HUES48 (cell line): ENCODE measurements around the gene SLC25A5.

Experiments
- H3K27ac ChIP-seq: one replicate; pipeline ENCODE4 v1.7.0; 2013; ENCODE audit warnings: low read depth, low read length, inconsistent platforms
- H3K27me3 ChIP-seq: 2 replicates; pipeline ENCODE4 v1.6.1; 2013; ENCODE audit warnings: mild to moderate bottlenecking, low read length; ENCODE audit not compliant: control insufficient read depth, insufficient read depth
- H3K36me3 ChIP-seq: 2 replicates; pipeline ENCODE4 v1.6.1; 2013; ENCODE audit warnings: low read length; ENCODE audit not compliant: control insufficient read depth, insufficient read depth
- H3K4me1 ChIP-seq: 2 replicates; pipeline ENCODE4 v1.6.1; 2013; ENCODE audit warnings: mild to moderate bottlenecking, low read length; ENCODE audit not compliant: control insufficient read depth, insufficient read depth
- H3K4me3 ChIP-seq: 2 replicates; pipeline ENCODE4 v1.5.1; 2013; ENCODE audit warnings: mild to moderate bottlenecking, low read depth, low read length
- H3K9ac ChIP-seq: 2 replicates; pipeline ENCODE4 v1.6.1; 2013; ENCODE audit warnings: mild to moderate bottlenecking, low read depth, low read length, moderate library complexity
- H3K9me3 ChIP-seq: 2 replicates; pipeline ENCODE4 v1.6.1; 2013; ENCODE audit warnings: low read length; ENCODE audit not compliant: control insufficient read depth, insufficient read depth

Gene SLC25A5

GRCh38 chrX:119512146-119512800 lies 44.0 kb downstream of the SLC25A5 start:
- Histone ChIP-seq H3K9ac (no peak overlapping the region), H3K27ac (no peak overlapping the region), H3K27me3 (no peaks in the 10 kb centered on the region), H3K4me1 (no peaks in the 10 kb centered on the region), H3K4me3 (no peak overlapping the region), H3K9me3 (peaks cover 15% of the 10 kb centered on the region; the same call in 1 of the 2 replicates), H3K36me3 (no peaks in the 10 kb centered on the region)

GRCh38 chrX:119516157-119516702 lies 48.0 kb downstream of the SLC25A5 start:
- no peaks in the 10 kb centered on the region for H3K36me3 ChIP-seq
- H3K9ac ChIP-seq = no peak overlapping the region
- peaks cover 12% of the 10 kb centered on the region for H3K9me3 ChIP-seq
- H3K27me3 ChIP-seq = no peaks in the 10 kb centered on the region
- H3K4me3 ChIP-seq = no peak overlapping the region
- no peaks in the 10 kb centered on the region for H3K4me1 ChIP-seq
- H3K27ac ChIP-seq = no peak overlapping the region

- Histone ChIP-seq H3K4me1 (no peaks in the 10 kb centered on the region), H3K9ac (no peak overlapping the region), H3K9me3 (peaks cover 12% of the 10 kb centered on the region), H3K27me3 (no peaks in the 10 kb centered on the region), H3K36me3 (no peaks in the 10 kb centered on the region), H3K4me3 (no peak overlapping the region), H3K27ac (no peak overlapping the region)
Measured at GRCh38 chrX:119518371-119518770, 50.1 kb downstream of the SLC25A5 start.
